ENCODE measurements around the gene IL7R.

IL7R gene

DNA sequence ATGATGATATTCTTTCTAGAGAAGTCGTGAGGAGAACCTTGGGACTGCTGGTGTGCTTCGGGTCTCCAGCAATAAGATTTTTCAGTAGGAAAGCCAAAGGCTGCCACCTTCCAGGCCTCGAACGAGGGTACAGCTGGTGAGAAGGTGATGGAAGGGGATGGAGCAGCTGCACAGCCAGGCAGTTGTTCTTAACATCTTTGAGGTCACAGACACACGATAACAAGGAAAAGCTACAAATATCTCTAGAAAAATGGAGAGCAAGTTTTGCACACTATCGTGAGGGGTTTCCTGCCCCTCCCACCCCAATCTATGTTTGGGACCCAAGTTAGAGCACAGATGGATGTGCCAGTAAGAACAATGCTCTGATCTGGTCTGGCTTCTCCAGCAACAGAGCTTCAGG, 6.8 kb upstream of the IL7R start:
- ChIA-PET POLR2A (no interaction called here), CTCF (interaction anchor here (0.7 kb wide), 1 partner anchor 990 kb away, joined by 3 read pairs; no protein-coding TSS in a partner anchor)
- TF ChIP-seq ZNF76 (tag by site-specific recombination; IDR thresholded peaks at IDR 0.05; ENCODE audit: borderline replicate concordance, low read depth) = no peak
- no peak for TF ChIP-seq GLI4 (tag by site-specific recombination; IDR thresholded peaks at IDR 0.05)
- no peak for TF ChIP-seq ZNF623 (tag by site-specific recombination; IDR thresholded peaks at IDR 0.05)
- no peak for TF ChIP-seq EGR2 (tag by site-specific recombination; IDR thresholded peaks at IDR 0.05; ENCODE audit: low read depth)
- no peak for TF ChIP-seq ZNF555 (tag by site-specific recombination; conservative IDR thresholded peaks at IDR 0.05)
- no peak for TF ChIP-seq ZFP69B (tag by site-specific recombination; IDR thresholded peaks at IDR 0.05)
- no peak for TF ChIP-seq GLIS1 (tag by site-specific recombination; IDR thresholded peaks at IDR 0.05)
- TF ChIP-seq ZNF311 (tag by site-specific recombination; IDR thresholded peaks at IDR 0.05; ENCODE audit: borderline replicate concordance) = no peak
- TF ChIP-seq, protein P1, sequence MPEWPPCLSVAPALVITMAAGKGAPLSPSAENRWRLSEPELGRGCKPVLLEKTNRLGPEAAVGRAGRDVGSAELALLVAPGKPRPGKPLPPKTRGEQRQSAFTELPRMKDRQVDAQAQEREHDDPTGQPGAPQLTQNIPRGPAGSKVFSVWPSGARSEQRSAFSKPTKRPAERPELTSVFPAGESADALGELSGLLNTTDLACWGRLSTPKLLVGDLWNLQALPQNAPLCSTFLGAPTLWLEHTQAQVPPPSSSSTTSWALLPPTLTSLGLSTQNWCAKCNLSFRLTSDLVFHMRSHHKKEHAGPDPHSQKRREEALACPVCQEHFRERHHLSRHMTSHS (tag by site-specific recombination; IDR thresholded peaks at IDR 0.05) = no peak
- no peak for TF ChIP-seq ZNF146 (tag by site-specific recombination; IDR thresholded peaks at IDR 0.05)
- no peak for TF ChIP-seq ZNF184 (tag by site-specific recombination; IDR thresholded peaks at IDR 0.05)
- TF ChIP-seq ZNF175 (tag by site-specific recombination; IDR thresholded peaks at IDR 0.05) = no peak
- no peak for TF ChIP-seq ZNF510 (tag by site-specific recombination; IDR thresholded peaks at IDR 0.05; ENCODE audit: insufficient replicate concordance)
- Histone ChIP-seq H3K4me1 (ENCODE audit: control insufficient read depth, insufficient read depth, low read length) (no peaks in the 10 kb centered on the region), H3K4me3 (ENCODE audit: low read depth, low read length) (no peak overlapping the region), H3K27ac (ENCODE audit: extremely low read depth, low read depth, low read length) (no peak overlapping the region), H3K9me3 (ENCODE audit: control insufficient read depth, insufficient read depth, low read depth, low read length) (no peaks in the 10 kb centered on the region), H3K36me3 (ENCODE audit: control insufficient read depth in 2 of 2, insufficient read depth in 1 of 2, low read length in 2 of 2) (no peaks in the 10 kb centered on the region)

DNA sequence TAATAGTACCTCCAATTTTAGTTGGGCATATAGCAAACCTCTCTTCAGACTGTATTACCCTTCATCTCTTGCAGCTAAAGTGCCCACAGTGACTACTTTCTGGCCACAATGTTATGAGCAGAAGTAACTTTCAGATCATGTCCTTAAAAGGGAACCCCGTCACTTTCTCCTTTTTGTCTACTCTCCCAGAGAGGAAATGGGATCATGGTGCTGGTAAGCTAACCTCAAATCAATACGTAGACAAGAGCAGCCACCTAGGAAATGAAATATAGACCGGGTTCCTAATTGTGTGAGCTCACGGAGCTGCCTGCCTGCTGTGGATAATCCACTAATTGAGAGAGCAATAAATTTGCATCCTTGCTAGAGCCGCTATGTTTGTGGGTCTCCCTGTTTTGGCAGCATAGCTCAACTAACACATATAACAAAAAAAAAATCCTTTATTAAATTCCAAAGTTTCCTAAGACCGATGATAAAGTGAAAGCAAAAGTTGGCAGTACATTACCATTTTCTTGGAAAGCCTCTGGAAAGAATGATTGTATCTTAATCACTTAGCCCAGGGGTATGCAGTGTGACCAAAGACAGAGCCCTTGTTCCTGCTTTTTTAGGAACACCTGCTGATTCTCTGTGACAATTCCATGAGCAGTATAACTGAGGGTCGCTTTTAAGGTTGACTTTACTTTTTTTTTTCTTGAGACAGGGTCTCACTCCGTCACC, 5.6 kb upstream of the IL7R start:
- TF ChIP-seq, protein P2, sequence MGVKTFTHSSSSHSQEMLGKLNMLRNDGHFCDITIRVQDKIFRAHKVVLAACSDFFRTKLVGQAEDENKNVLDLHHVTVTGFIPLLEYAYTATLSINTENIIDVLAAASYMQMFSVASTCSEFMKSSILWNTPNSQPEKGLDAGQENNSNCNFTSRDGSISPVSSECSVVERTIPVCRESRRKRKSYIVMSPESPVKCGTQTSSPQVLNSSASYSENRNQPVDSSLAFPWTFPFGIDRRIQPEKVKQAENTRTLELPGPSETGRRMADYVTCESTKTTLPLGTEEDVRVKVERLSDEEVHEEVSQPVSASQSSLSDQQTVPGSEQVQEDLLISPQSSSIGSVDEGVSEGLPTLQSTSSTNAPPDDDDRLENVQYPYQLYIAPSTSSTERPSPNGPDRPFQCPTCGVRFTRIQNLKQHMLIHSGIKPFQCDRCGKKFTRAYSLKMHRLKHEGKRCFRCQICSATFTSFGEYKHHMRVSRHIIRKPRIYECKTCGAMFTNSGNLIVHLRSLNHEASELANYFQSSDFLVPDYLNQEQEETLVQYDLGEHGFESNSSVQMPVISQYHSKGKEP (tag by site-specific recombination; IDR thresholded peaks at IDR 0.05) = no peak
- TF ChIP-seq BCL11A (tag by site-specific recombination; IDR thresholded peaks at IDR 0.05; ENCODE audit: low read depth) (no peak), ZNF169 (tag by site-specific recombination; IDR thresholded peaks at IDR 0.05) (no peak), ZNF596 (tag by site-specific recombination; IDR thresholded peaks at IDR 0.05) (no peak), ZNF670 (tag by site-specific recombination; IDR thresholded peaks at IDR 0.05; ENCODE audit: low read depth) (no peak), ZNF132 (tag by site-specific recombination; IDR thresholded peaks at IDR 0.05; ENCODE audit: borderline replicate concordance) (no peak), ZNF184 (tag by site-specific recombination; IDR thresholded peaks at IDR 0.05) (no peak), ZNF544 (tag by site-specific recombination; IDR thresholded peaks at IDR 0.05) (no peak), ZNF501 (tag by site-specific recombination; IDR thresholded peaks at IDR 0.05) (no peak), ZNF791 (tag by site-specific recombination; IDR thresholded peaks at IDR 0.05) (no peak), ZNF302 (tag by site-specific recombination; IDR thresholded peaks at IDR 0.05; ENCODE audit: low read depth) (no peak), ZNF248 (tag by site-specific recombination; IDR thresholded peaks at IDR 0.05) (no peak), MYNN (tag by site-specific recombination; IDR thresholded peaks at IDR 0.05; ENCODE audit: borderline replicate concordance) (no peak), ZNF561 (tag by site-specific recombination; IDR thresholded peaks at IDR 0.05; ENCODE audit: borderline replicate concordance) (no peak)
- TF ChIP-seq, protein P3, sequence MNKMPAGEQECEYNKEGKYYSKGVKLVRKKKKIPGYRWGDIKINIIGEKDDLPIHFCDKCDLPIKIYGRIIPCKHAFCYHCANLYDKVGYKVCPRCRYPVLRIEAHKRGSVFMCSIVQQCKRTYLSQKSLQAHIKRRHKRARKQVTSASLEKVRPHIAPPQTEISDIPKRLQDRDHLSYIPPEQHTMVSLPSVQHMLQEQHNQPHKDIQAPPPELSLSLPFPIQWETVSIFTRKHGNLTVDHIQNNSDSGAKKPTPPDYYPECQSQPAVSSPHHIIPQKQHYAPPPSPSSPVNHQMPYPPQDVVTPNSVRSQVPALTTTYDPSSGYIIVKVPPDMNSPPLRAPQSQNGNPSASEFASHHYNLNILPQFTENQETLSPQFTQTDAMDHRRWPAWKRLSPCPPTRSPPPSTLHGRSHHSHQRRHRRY (tag by site-specific recombination; IDR thresholded peaks at IDR 0.05) = no peak
- no peaks in the 10 kb centered on the region for H3K4me1 ChIP-seq (ENCODE audit: control insufficient read depth, insufficient read depth, low read length)
- no peaks in the 10 kb centered on the region for H3K36me3 ChIP-seq (ENCODE audit: control insufficient read depth in 2 of 2, insufficient read depth in 1 of 2, low read length in 2 of 2)
- no peaks in the 10 kb centered on the region for H3K9me3 ChIP-seq (ENCODE audit: control insufficient read depth, insufficient read depth, low read depth, low read length)
- H3K27ac ChIP-seq (ENCODE audit: extremely low read depth, low read depth, low read length) = no peak overlapping the region
- CTCF ChIA-PET = interaction anchor here (0.6 kb wide), 2 partner anchors 21 to 404 kb away, joined by 3 read pairs; no protein-coding TSS in a partner anchor
- POLR2A ChIA-PET = no interaction called here
- H3K4me3 ChIP-seq (ENCODE audit: low read depth, low read length) = no peak overlapping the region

Measured in HEK293 (cell line).